HG03064 (cell line): Measurements from ENCODE around the gene TRIM7.

ENCODE experiments used
- ATAC-seq: cut with Tn5 transposase; IDR thresholded peaks from one replicate; pipeline ENCODE4 v1.9.1; 2021; ENCODE audit warnings: low read depth; ENCODE audit not compliant: unreplicated experiment

Gene TRIM7

GRCh38 chr5:181233088-181233800, 28.2 kb upstream of the TRIM7 start:
- no peak for ATAC-seq

GRCh38 chr5:181232593-181232992, 27.6 kb upstream of the TRIM7 start:
- ATAC-seq: no peak

GRCh38 chr5:181231432-181231831, 26.4 kb upstream of the TRIM7 start:
- ATAC-seq: no peak

GRCh38 chr5:181230551-181230950, 25.6 kb upstream of the TRIM7 start:
- no peak for ATAC-seq

- no peak for ATAC-seq
Observed at GRCh38 chr5:181229996-181230395, 25.0 kb upstream of the TRIM7 start.

GRCh38 chr5:181224390-181225229, 19.6 kb upstream of the TRIM7 start:
- no peak for ATAC-seq

GRCh38 chr5:181223729-181224389, 18.9 kb upstream of the TRIM7 start:
- no peak for ATAC-seq

GRCh38 chr5:181223058-181223728, 18.2 kb upstream of the TRIM7 start, which contains the start of gene TRIM41:
TSS of gene TRIM41 (plus strand) at chr5:181223281. CDS start at chr5:181224000, 719 bp downstream.
- peak; percentile 66 for ATAC-seq

- ATAC-seq: no peak
Observed at GRCh38 chr5:181222630-181223057, 17.6 kb upstream of the TRIM7 start.

- ATAC-seq: peak; percentile 23
Observed at GRCh38 chr5:181221792-181222629, 17.0 kb upstream of the TRIM7 start.

- ATAC-seq: no peak
Observed at GRCh38 chr5:181221105-181221791, 16.3 kb upstream of the TRIM7 start.

GRCh38 chr5:181220178-181220515, 15.2 kb upstream of the TRIM7 start:
- no peak for ATAC-seq

GRCh38 chr5:181219262-181220177, 14.5 kb upstream of the TRIM7 start:
- no peak for ATAC-seq

GRCh38 chr5:181218795-181219124, 13.8 kb upstream of the TRIM7 start:
- no peak for ATAC-seq

- ATAC-seq: peak; percentile 25
Observed at GRCh38 chr5:181217803-181218062, 12.7 kb upstream of the TRIM7 start.

- ATAC-seq: peak; percentile 14
Observed at GRCh38 chr5:181217111-181217802, 12.3 kb upstream of the TRIM7 start.

- ATAC-seq: no peak
Observed at GRCh38 chr5:181215997-181216989, 11.3 kb upstream of the TRIM7 start.
